CD4-positive, alpha-beta T cell (primary cell): ENCODE data around the gene CDC42EP4. TPM values are rescaled to one million over a fixed set of nuclear protein-coding genes. Genes with fewer than 3 reads are reported as not detected.

Experiments used
- ATAC-seq: fragments of 200-7000 bp; cut with Tn5 transposase; one replicate; pipeline ENCODE4 v1.10.0; 2022; ENCODE audit warnings: mild to moderate bottlenecking; ENCODE audit not compliant: poor library complexity
- CTCF ChIA-PET: fragments of 350-600 bp; sonication (Branson Sonifier 250); formaldehyde crosslinking; loops from one replicate; lab custom pipeline; 2021; ENCODE audit warnings: antibody characterized with exemption, inconsistent platforms; lab: Charles Lee
- POLR2A ChIA-PET: fragments of 350-600 bp; sonication (Branson Sonifier 250); formaldehyde crosslinking; loops from one replicate; lab custom pipeline; 2021; ENCODE audit warnings: antibody characterized with exemption, inconsistent platforms; lab: Charles Lee
- DNase-seq, 14 experiments: peaks; one replicate each; pipeline ENCODE4 v3.0.0-alpha.2; 2013 to 2020; ENCODE audit warnings: mixed read lengths in 2 of 14
- H3K27ac ChIP-seq, 2 donors: one replicate each; pipeline versions ENCODE4 v1.5.1 to v1.7.0; 2013; ENCODE audit warnings: low read length in 2 of 2, low read depth in 1 of 2, mild to moderate bottlenecking in 1 of 2
- H3K27me3 ChIP-seq, 2 experiments: 1 replicate in 1 of 2; 2 replicates in 1 of 2; pipeline versions ENCODE4 v1.6.1 to v1.7.0; 2013; ENCODE audit warnings: low read length in 2 of 2, control low read depth in 1 of 2, mild to moderate bottlenecking in 1 of 2, moderate library complexity in 1 of 2; ENCODE audit not compliant: insufficient read depth in 2 of 2, control insufficient read depth in 1 of 2
- H3K36me3 ChIP-seq: one replicate; pipeline ENCODE4 v1.6.1; 2013; ENCODE audit warnings: low read length, control low read depth; ENCODE audit not compliant: insufficient read depth
- H3K4me1 ChIP-seq: one replicate; pipeline ENCODE4 v1.6.1; 2013; ENCODE audit warnings: low read length, control low read depth; ENCODE audit not compliant: insufficient read depth
- H3K4me3 ChIP-seq: one replicate; pipeline ENCODE4 v1.5.1; 2013; ENCODE audit warnings: mild to moderate bottlenecking, low read length, moderate library complexity
- H3K9me3 ChIP-seq, 2 experiments: 1 replicate in 1 of 2; 2 replicates in 1 of 2; pipeline versions ENCODE4 v1.6.1 to v1.7.0; 2013; ENCODE audit warnings: low read length in 2 of 2, mild to moderate bottlenecking in 2 of 2, control low read depth in 1 of 2, moderate library complexity in 1 of 2; ENCODE audit not compliant: control insufficient read depth in 1 of 2, insufficient read depth in 1 of 2
- H3K27ac Mint-ChIP-seq: one replicate; pipeline ENCODE4 v1.8.0; 2020; ENCODE audit warnings: mixed read lengths
- H3K27me3 Mint-ChIP-seq: one replicate; pipeline ENCODE4 v1.8.0; 2021; ENCODE audit warnings: mixed read lengths
- H3K36me3 Mint-ChIP-seq: one replicate; pipeline ENCODE4 v1.8.0; 2021; ENCODE audit warnings: low read depth, mixed read lengths
- H3K4me1 Mint-ChIP-seq: one replicate; pipeline ENCODE4 v1.8.0; 2021; ENCODE audit warnings: low read depth, mixed read lengths
- H3K4me3 Mint-ChIP-seq: one replicate; pipeline ENCODE4 v1.8.0; 2020; ENCODE audit warnings: mild to moderate bottlenecking, mixed read lengths
- H3K9me3 Mint-ChIP-seq: one replicate; pipeline ENCODE4 v1.8.0; 2020; ENCODE audit warnings: mixed read lengths
- intact Hi-C, 2 experiments: fragments of 100-400 bp; cut with DNase I in 1 of 2; cut with micrococcal nuclease in 1 of 2; formaldehyde crosslinking; loops; one replicate each; pipeline versions ENCODE4 v1.15.1 to v1.9.0; 2023 to 2025; cut with DNase I, micrococcal nuclease
- total RNA-seq, 174 experiments: library from RNA in 2 of 174; stranded (reverse) in 2 of 174; gene quantifications; one replicate each; pipeline ENCODE4 v1.2.3 and lab custom pipeline; 2021 to 2026
- TF ChIP-seq, protein P1 (sequence below): fragments of 200-600 bp; IDR thresholded peaks from one replicate; pipeline ENCODE4 v1.8.0; 2022; ENCODE audit warnings: antibody characterized with exemption, mild to moderate bottlenecking

CDC42EP4 gene
- total RNA-seq, 2 experiments from 2014 or later, result 2.9 to 3.5 TPM

DNA sequence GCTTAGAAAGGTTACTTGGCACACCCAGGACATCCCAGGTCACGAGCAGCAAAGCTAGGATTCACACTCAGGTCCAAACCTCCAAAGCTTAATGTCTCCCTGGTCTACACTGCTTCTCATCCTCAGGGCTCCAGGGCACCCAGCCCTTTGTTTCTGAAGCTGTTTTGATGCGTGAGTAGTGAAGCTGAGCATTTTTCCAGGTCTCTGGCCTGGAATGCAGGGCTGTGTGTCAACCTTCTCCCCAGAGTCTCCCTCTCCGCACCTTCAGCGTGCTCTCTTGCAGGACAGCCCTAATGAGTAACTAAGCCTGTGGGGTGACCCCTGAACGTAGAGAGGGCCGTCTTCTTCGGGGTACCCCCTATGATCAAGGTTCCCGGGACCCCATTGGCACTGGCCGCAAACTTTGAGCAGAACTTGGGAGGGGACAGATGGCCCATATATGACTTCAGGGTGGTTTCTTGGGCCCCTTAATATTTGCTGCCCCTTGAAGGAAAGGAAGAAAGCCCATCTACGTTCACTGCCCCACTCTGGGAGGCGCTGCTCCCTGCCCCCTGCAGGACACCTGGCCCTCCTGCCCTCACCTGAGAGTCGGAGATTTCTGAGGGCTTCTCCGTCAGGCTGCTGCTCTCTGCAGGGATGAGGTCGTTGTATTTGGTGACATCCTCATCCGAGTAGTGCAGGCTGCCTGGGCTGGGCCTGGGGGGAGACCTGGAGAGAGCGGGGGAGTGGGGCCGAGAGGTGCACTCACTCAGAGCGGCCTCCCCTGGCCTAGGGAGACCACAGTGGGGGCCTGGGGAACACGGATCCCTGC, 36.4 kb upstream of the CDC42EP4 start:
- Histone ChIP-seq H3K27ac (no peak overlapping the region), H3K36me3 (no peaks in the 10 kb centered on the region), H3K4me3 (no peak overlapping the region), H3K27me3 (no peaks in the 10 kb centered on the region), H3K9me3 (no peaks in the 10 kb centered on the region), H3K4me1 (no peaks in the 10 kb centered on the region)
- H3K4me1 Mint-ChIP-seq, result no peaks in the 10 kb centered on the region
- H3K27me3 Mint-ChIP-seq, result no peaks in the 10 kb centered on the region
- H3K9me3 Mint-ChIP-seq, result no peaks in the 10 kb centered on the region
- DNase-seq (no peak), ATAC-seq (no peak)
- intact Hi-C loops, result no loop called here
- CTCF ChIA-PET, result no interaction called here
- no peak overlapping the region for H3K27ac Mint-ChIP-seq
- no peak overlapping the region for H3K4me3 Mint-ChIP-seq
- TF ChIP-seq, protein P1, sequence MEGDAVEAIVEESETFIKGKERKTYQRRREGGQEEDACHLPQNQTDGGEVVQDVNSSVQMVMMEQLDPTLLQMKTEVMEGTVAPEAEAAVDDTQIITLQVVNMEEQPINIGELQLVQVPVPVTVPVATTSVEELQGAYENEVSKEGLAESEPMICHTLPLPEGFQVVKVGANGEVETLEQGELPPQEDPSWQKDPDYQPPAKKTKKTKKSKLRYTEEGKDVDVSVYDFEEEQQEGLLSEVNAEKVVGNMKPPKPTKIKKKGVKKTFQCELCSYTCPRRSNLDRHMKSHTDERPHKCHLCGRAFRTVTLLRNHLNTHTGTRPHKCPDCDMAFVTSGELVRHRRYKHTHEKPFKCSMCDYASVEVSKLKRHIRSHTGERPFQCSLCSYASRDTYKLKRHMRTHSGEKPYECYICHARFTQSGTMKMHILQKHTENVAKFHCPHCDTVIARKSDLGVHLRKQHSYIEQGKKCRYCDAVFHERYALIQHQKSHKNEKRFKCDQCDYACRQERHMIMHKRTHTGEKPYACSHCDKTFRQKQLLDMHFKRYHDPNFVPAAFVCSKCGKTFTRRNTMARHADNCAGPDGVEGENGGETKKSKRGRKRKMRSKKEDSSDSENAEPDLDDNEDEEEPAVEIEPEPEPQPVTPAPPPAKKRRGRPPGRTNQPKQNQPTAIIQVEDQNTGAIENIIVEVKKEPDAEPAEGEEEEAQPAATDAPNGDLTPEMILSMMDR, result no peak
- H3K36me3 Mint-ChIP-seq, result no peaks in the 10 kb centered on the region
- POLR2A ChIA-PET, result no interaction called here

DNA sequence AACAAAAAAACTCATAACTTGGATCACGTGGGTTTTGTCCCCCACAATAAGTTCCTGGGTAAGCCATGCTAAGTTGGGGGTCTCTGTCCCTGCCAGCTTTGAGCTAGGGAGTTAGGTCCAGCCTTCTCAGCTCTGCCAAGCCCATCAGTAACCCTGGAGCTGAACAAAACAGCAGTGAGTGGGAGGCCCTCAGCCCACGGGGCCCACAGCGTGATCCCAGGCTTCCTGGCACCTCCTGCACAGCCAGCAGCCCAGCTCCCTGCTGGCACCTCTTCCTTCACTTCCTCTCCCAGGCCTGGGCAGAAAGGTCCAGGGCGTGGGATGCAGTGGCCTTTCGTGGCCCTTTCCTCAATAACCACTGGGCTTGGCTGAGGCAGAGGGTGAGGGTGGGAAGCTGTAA, 35.5 kb upstream of the CDC42EP4 start:
- POLR2A ChIA-PET, result no interaction called here
- ATAC-seq (no peak), DNase-seq (no peak)
- Mint-ChIP-seq H3K4me3 (no peak overlapping the region), H3K36me3 (no peaks in the 10 kb centered on the region), H3K27ac (no peak overlapping the region), H3K4me1 (no peaks in the 10 kb centered on the region), H3K27me3 (no peaks in the 10 kb centered on the region), H3K9me3 (no peaks in the 10 kb centered on the region)
- CTCF ChIA-PET, result no interaction called here
- H3K4me1 ChIP-seq, result no peaks in the 10 kb centered on the region
- no peak overlapping the region for H3K4me3 ChIP-seq
- no peaks in the 10 kb centered on the region for H3K36me3 ChIP-seq
- H3K9me3 ChIP-seq, result no peaks in the 10 kb centered on the region
- H3K27me3 ChIP-seq, result no peaks in the 10 kb centered on the region
- H3K27ac ChIP-seq, result no peak overlapping the region
- intact Hi-C loops, result no loop called here
- TF ChIP-seq, protein P1, result no peak

DNA sequence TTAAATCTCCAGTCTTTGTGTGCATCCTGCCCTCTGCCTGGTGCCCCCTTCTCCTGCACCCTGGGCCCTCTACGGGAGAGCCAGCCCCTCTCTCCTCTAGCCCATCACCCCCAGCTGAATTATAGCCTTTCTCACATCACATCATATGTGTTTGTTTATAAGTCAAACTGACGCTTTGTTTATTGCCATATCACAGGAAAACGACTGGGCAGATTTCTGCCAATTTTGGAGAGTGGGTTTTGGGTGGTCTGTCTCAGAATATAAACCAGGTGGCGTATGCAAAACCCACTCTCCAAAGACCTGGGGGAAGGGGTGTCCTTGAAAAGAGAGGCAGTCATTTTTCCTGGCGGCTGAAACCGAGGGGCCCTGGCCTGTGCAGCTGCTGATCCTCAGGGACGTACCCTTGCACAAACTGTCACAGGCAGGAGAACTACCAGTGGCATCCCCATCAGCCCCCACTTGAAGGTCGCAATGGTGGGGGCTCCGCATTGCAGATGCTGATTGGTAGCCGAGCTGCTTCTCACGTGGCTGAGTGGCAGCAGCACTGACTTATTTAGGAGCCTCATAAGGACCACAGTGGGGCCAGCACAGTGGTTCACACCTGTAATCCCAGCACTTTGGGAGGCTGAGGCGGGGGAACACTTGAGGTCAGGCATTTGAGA, 34.8 kb upstream of the CDC42EP4 start:
- no peak overlapping the region for H3K27ac ChIP-seq
- Mint-ChIP-seq H3K4me3 (no peak overlapping the region), H3K27me3 (no peaks in the 10 kb centered on the region), H3K4me1 (no peaks in the 10 kb centered on the region), H3K36me3 (no peaks in the 10 kb centered on the region), H3K9me3 (no peaks in the 10 kb centered on the region), H3K27ac (no peak overlapping the region)
- ChIA-PET POLR2A (no interaction called here), CTCF (no interaction called here)
- H3K9me3 ChIP-seq, result no peaks in the 10 kb centered on the region
- TF ChIP-seq, protein P1, result no peak
- DNase-seq (no peak), ATAC-seq (no peak)
- no peak overlapping the region for H3K4me3 ChIP-seq
- intact Hi-C loops, result no loop called here
- H3K36me3 ChIP-seq, result no peaks in the 10 kb centered on the region
- H3K27me3 ChIP-seq, result no peaks in the 10 kb centered on the region
- no peaks in the 10 kb centered on the region for H3K4me1 ChIP-seq
